Hepatocyte (in vitro differentiated cells): ENCODE results near the gene DNAJC30. TPM values are rescaled to one million over a fixed set of nuclear protein-coding genes. Genes with fewer than 3 reads are reported as not detected.

Experiments used
- DNase-seq: peaks from one replicate; pipeline ENCODE4 v3.0.0-alpha.2; 2016; ENCODE audit warnings: low spot score
- H2AFZ ChIP-seq: fragments of 200-600 bp; sonication (generic); 2 replicates; pipeline ENCODE4 v1.6.0; 2016; ENCODE audit warnings: antibody characterized with exemption, mild to moderate bottlenecking
- H3K27ac ChIP-seq: fragments of 200-600 bp; sonication (generic); 2 replicates; pipeline ENCODE4 v1.5.1; 2016; ENCODE audit warnings: mild to moderate bottlenecking
- H3K27me3 ChIP-seq: fragments of 200-600 bp; sonication (generic); 2 replicates; pipeline ENCODE4 v1.6.1; 2016
- H3K36me3 ChIP-seq: fragments of 200-600 bp; sonication (generic); replicated peaks from 2 replicates; pipeline ENCODE4 v1.5.1; 2016; ENCODE audit warnings: low read depth; ENCODE audit not compliant: insufficient read depth
- H3K4me1 ChIP-seq: fragments of 200-600 bp; sonication (generic); 2 replicates; pipeline ENCODE4 v1.5.1; 2016; ENCODE audit warnings: mild to moderate bottlenecking, moderate library complexity; ENCODE audit not compliant: insufficient read depth
- H3K4me2 ChIP-seq: fragments of 200-600 bp; sonication (generic); 2 replicates; pipeline ENCODE4 v1.6.0; 2016
- H3K4me3 ChIP-seq: fragments of 200-600 bp; sonication (generic); 2 replicates; pipeline ENCODE4 v1.5.1; 2016; ENCODE audit warnings: mild to moderate bottlenecking
- H3K79me2 ChIP-seq: fragments of 200-600 bp; sonication (generic); 2 replicates; pipeline ENCODE4 v1.6.0; 2017; ENCODE audit warnings: mild to moderate bottlenecking
- H3K9me2 ChIP-seq: fragments of 200-600 bp; sonication (generic); replicated peaks from 2 replicates; pipeline ENCODE4 v1.6.0; 2017; ENCODE audit warnings: mild to moderate bottlenecking; ENCODE audit not compliant: insufficient read depth
- H3K9me3 ChIP-seq: fragments of 200-600 bp; sonication (generic); 2 replicates; pipeline ENCODE4 v1.5.1; 2016; ENCODE audit warnings: low read depth, mild to moderate bottlenecking
- H4K20me1 ChIP-seq: fragments of 200-600 bp; sonication (generic); 2 replicates; pipeline ENCODE4 v1.6.0; 2016; ENCODE audit warnings: mild to moderate bottlenecking; ENCODE audit not compliant: insufficient read depth, poor library complexity, severe bottlenecking
- EZH2 ChIP-seq: fragments of 200-600 bp; sonication (generic); IDR thresholded peaks from 2 replicates; pipeline ENCODE4 v1.6.1; 2016; ENCODE audit warnings: antibody characterized with exemption, mild to moderate bottlenecking, borderline replicate concordance
- EZH2phosphoT487 ChIP-seq: fragments of 200-600 bp; sonication (generic); IDR thresholded peaks from one replicate; pipeline ENCODE4 v1.6.1; 2018; ENCODE audit warnings: antibody characterized with exemption, mild to moderate bottlenecking, low read depth, moderate library complexity; ENCODE audit not compliant: unreplicated experiment, severe bottlenecking
- WGBS: methylation state at CpG from one replicate; pipeline ENCODE4 v1.1.6; 2016; ENCODE audit warnings: low lambda C conversion rate; ENCODE audit errors: missing lambda C conversion rate; 5-methylcytosine and 5-hydroxymethylcytosine counted together
- polyA plus RNA-seq: library from polyadenylated mRNA; unstranded; fragments of >200 nt; fragmentation: Nextera tagmentation; extraction: Ambion mirVana; gene quantifications from 2 replicates; pipeline ENCODE4 v1.2.1, GENCODE V29; 2016
- total RNA-seq: library from RNA; depleted of rRNA; stranded (reverse); fragments of >200 nt; gene quantifications from 2 replicates; pipeline ENCODE4 v1.2.3, GENCODE V29; 2014
- TF ChIP-seq, protein P1 (sequence below): fragments of 200-600 bp; sonication (generic); IDR thresholded peaks from 2 replicates; pipeline ENCODE4 v1.5.1; 2016; ENCODE audit warnings: antibody characterized with exemption, mild to moderate bottlenecking; ENCODE audit not compliant: poor library complexity

Gene DNAJC30
- 3.0 and 4.7 TPM in 2 replicates for total RNA-seq
- polyA plus RNA-seq, result 13.9 and 15.3 TPM in 2 replicates

- Histone ChIP-seq H2AFZ (peak within 1 kb of the TSS; percentile 91), H3K79me2 (peaks cover 69% of the 10 kb centered on the region), H3K4me3 (peak within 1 kb of the TSS; percentile 82), H3K36me3 (no peaks in the 10 kb centered on the region), H3K4me1 (peaks cover 17% of the 10 kb centered on the region), H3K4me2 (peak within 1 kb of the TSS; percentile 97), H4K20me1 (peaks cover 5% of the 10 kb centered on the region), H3K9me3 (no peaks in the 10 kb centered on the region), H3K27me3 (no peaks in the 10 kb centered on the region), H3K9me2 (no peaks in the 10 kb centered on the region), H3K27ac (peak within 1 kb of the TSS; percentile 93)
- under 1% methylated on average over 40 of the region's 68 CpGs for WGBS
- TF ChIP-seq EZH2, result no peak
- TF ChIP-seq EZH2phosphoT487, result no peak
- TF ChIP-seq, protein P1, sequence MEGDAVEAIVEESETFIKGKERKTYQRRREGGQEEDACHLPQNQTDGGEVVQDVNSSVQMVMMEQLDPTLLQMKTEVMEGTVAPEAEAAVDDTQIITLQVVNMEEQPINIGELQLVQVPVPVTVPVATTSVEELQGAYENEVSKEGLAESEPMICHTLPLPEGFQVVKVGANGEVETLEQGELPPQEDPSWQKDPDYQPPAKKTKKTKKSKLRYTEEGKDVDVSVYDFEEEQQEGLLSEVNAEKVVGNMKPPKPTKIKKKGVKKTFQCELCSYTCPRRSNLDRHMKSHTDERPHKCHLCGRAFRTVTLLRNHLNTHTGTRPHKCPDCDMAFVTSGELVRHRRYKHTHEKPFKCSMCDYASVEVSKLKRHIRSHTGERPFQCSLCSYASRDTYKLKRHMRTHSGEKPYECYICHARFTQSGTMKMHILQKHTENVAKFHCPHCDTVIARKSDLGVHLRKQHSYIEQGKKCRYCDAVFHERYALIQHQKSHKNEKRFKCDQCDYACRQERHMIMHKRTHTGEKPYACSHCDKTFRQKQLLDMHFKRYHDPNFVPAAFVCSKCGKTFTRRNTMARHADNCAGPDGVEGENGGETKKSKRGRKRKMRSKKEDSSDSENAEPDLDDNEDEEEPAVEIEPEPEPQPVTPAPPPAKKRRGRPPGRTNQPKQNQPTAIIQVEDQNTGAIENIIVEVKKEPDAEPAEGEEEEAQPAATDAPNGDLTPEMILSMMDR, result no peak
- peak; percentile 97 for DNase-seq
These were observed at the start of gene DNAJC30, which contains the start of gene BUD23 for GRCh38 chr7:73683056-73683787. Gene DNAJC30 (minus strand): TSS chr7:73683453. CDS start chr7:73683423, 30 bp downstream. Gene BUD23 (plus strand): TSS chr7:73683597. CDS start chr7:73683626, 29 bp downstream.

DNA sequence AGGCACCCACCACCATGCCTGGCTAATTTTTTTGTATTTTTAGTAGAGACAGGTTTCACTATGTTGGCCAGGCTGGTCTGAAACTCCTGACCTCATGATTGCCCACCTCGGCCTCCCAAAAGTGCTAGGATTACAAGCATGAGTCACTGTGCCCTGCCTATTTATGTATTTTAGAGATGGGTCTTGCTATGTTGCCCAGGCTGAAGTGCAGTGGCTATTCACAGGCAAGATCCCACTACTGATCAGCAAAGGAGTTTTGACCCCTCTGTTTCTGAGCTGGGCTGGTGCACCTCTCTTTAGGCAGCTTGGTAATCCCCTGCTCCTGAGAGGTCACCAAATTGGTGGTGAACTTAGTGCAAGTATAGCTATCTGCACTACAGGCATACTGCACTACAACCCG is 49.1 kb upstream of the DNAJC30 start:
- TF ChIP-seq EZH2, result no peak
- TF ChIP-seq, protein P1, result no peak
- TF ChIP-seq EZH2phosphoT487, result no peak
- Histone ChIP-seq H3K36me3 (no peaks in the 10 kb centered on the region), H3K27ac (no peak overlapping the region), H3K9me2 (no peaks in the 10 kb centered on the region), H2AFZ (no peak overlapping the region), H4K20me1 (no peaks in the 10 kb centered on the region), H3K79me2 (peaks cover 10% of the 10 kb centered on the region), H3K4me3 (no peak overlapping the region), H3K27me3 (no peaks in the 10 kb centered on the region), H3K4me2 (no peak overlapping the region), H3K9me3 (no peaks in the 10 kb centered on the region), H3K4me1 (peaks cover 8% of the 10 kb centered on the region)
- DNase-seq, result no peak
- WGBS, result 81% methylated on average over 2 of the region's 2 CpGs

- DNase-seq, result no peak
- no peaks in the 10 kb centered on the region for H3K27me3 ChIP-seq
- no peak overlapping the region for H2AFZ ChIP-seq
- H3K79me2 ChIP-seq, result no peaks in the 10 kb centered on the region
- H3K4me1 ChIP-seq, result peaks cover 2% of the 10 kb centered on the region
- WGBS, result 39% methylated on average over 3 of the region's 3 CpGs
- no peak overlapping the region for H3K4me2 ChIP-seq
- H4K20me1 ChIP-seq, result no peaks in the 10 kb centered on the region
- TF ChIP-seq EZH2 (no peak), EZH2phosphoT487 (no peak)
- TF ChIP-seq, protein P1, result no peak
- H3K9me3 ChIP-seq, result no peaks in the 10 kb centered on the region
- no peaks in the 10 kb centered on the region for H3K36me3 ChIP-seq
- H3K9me2 ChIP-seq, result no peaks in the 10 kb centered on the region
- H3K27ac ChIP-seq, result no peak overlapping the region
- H3K4me3 ChIP-seq, result no peak overlapping the region
These were observed 47.2 kb upstream of the DNAJC30 start for GRCh38 chr7:73730485-73730884.
